Mucosa of stomach (tissue), 1 donor: ENCODE data around the gene GPATCH3.
"Not testable (repeated sequence)": the region's sequence is repeated elsewhere in the genome, so short reads cannot be mapped to it uniquely, and the experiment has no call there.

Experiments used
- H3K27me3 ChIP-seq: one replicate; pipeline ENCODE4 v1.7.0; 2013; ENCODE audit warnings: mild to moderate bottlenecking, low read length; ENCODE audit not compliant: control insufficient read depth, insufficient read depth
- H3K36me3 ChIP-seq: one replicate; pipeline ENCODE4 v1.7.0; 2013; ENCODE audit warnings: low read length; ENCODE audit not compliant: control insufficient read depth, insufficient read depth
- H3K4me1 ChIP-seq: one replicate; pipeline ENCODE4 v1.7.0; 2013; ENCODE audit warnings: mild to moderate bottlenecking, low read length; ENCODE audit not compliant: control insufficient read depth, insufficient read depth
- H3K4me3 ChIP-seq: one replicate; pipeline ENCODE4 v1.7.0; 2013; ENCODE audit warnings: low read length
- H3K9ac ChIP-seq: one replicate; pipeline ENCODE4 v1.7.0; 2013; ENCODE audit warnings: mild to moderate bottlenecking, low read length, moderate library complexity
- H3K9me3 ChIP-seq: one replicate; pipeline ENCODE4 v1.7.0; 2013; ENCODE audit warnings: mild to moderate bottlenecking, low read length, moderate library complexity; ENCODE audit not compliant: control insufficient read depth
- donor health status: Pancreatic carcinoma.

GPATCH3 gene, protein sequence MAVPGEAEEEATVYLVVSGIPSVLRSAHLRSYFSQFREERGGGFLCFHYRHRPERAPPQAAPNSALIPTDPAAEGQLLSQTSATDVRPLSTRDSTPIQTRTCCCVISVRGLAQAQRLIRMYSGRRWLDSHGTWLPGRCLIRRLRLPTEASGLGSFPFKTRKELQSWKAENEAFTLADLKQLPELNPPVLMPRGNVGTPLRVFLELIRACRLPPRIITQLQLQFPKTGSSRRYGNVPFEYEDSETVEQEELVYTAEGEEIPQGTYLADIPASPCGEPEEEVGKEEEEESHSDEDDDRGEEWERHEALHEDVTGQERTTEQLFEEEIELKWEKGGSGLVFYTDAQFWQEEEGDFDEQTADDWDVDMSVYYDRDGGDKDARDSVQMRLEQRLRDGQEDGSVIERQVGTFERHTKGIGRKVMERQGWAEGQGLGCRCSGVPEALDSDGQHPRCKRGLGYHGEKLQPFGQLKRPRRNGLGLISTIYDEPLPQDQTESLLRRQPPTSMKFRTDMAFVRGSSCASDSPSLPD

DNA sequence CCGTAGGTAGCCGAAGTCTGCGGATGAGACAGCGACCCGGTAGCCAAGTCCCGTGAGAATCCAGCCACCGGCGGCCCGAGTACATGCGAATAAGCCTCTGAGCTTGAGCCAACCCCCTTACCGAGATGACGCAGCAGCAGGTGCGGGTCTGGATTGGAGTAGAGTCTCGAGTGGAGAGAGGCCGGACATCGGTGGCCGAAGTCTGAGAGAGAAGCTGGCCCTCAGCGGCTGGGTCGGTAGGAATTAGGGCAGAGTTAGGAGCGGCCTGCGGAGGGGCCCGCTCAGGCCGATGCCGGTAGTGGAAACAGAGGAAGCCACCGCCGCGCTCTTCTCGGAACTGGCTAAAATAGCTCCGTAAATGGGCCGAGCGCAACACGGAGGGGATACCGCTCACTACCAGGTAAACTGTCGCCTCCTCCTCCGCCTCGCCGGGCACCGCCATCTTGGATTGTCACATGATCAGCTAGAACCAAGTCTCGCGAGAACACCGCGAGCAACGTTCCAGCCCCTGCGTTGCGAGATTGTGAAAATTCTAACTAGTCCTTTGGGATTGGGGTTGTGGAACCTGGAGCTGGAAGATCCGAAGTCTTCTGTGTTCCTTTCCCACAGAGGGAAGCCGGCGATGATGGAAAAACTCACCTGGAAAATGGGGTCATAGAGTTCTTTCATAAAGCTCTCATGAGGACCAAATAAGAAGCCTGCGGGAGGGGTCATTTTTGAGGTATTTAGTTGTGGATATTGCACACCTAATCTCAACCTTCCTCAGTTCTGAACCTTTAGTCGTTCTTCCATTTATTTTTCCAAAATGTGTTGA is at the start of gene GPATCH3:
GPATCH3 (minus strand) TSS at position 467 of the 814 bp plus-strand sequence; CDS start at position 442, 25 bp downstream.
- Histone ChIP-seq H3K36me3 (no peaks in the 10 kb centered on the region), H3K27me3 (no peaks in the 10 kb centered on the region), H3K9me3 (no peaks in the 10 kb centered on the region), H3K4me1 (peaks cover 11% of the 10 kb centered on the region), H3K9ac (peak within 1 kb of the TSS; percentile 95), H3K4me3 (peak within 1 kb of the TSS; percentile 75)

DNA sequence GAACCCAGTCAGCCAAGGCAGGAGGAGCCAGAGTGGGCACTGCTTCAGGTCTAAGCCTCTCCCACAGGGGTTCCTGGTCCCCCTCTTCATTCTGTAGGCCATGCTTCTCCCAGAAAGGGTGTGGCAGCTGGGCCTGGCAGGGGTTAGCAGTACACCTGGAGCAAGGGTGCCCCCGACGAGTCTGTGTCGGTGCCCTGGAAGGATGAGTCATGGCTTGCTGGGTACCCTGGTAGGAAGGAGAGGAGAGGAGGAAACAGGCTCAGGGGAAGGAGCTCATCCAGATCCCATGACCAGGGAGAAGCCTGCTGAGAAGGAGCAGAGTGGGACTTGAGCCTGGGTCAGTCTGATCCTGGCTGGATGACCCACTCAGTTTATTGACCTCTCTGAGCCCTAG is 49.7 kb upstream of the GPATCH3 start:
- H3K9ac ChIP-seq: no peak overlapping the region
- no peaks in the 10 kb centered on the region for H3K9me3 ChIP-seq
- no peaks in the 10 kb centered on the region for H3K36me3 ChIP-seq
- H3K27me3 ChIP-seq: no peaks in the 10 kb centered on the region
- H3K4me3 ChIP-seq: no peak overlapping the region
- H3K4me1 ChIP-seq: peaks cover 17% of the 10 kb centered on the region

DNA sequence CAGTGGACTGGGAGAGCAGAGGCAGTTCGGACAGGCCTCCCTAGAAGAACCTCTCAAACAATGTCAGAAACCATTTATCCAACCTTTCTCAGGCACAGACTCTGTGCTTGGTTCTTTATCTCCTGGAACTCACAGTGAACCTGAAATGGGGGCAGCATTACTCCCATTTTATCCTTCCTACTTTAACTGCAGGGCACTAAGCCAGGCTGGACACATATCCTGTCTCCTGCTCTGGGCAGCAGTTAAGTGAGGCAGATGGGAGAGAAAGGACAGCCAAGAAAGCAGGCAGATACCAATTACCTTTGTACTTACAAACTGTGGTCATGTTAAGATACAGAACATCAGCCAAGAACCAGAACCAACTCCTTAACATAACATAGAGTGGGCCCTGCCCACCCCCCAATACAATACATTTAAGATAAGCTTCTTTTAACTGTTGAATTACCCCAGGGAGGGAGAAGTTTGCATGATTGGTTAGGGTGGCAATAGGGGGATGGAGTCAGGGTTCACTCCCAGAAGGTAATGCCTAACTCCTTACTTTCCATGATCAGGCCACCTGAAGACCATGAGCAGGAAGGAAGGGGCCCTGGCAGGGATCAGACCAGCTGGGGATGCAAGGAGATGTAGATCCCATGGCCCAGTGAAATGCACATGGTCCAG is 49.1 kb upstream of the GPATCH3 start:
- H3K4me1 ChIP-seq: peaks cover 17% of the 10 kb centered on the region
- no peaks in the 10 kb centered on the region for H3K27me3 ChIP-seq
- no peak overlapping the region for H3K4me3 ChIP-seq
- no peak overlapping the region for H3K9ac ChIP-seq
- H3K9me3 ChIP-seq: no peaks in the 10 kb centered on the region
- H3K36me3 ChIP-seq: no peaks in the 10 kb centered on the region

DNA sequence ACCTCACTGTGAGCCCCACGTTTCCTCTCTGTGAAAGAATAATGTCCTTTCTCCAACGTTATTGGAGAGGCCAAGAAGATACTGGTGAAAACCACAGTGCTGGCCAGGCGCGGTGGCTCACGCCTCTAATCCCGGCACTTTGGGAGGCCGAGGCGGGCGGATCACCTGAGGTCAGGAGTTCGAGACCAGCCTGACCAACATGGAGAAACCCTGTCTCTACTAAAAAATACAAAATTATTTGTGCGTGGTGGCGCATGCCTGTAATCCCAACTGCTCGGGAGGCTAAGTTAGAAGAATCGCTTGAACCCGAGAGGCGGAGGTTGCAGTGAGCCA is 48.4 kb upstream of the GPATCH3 start:
- H3K4me3 ChIP-seq: not testable (repeated sequence)

DNA sequence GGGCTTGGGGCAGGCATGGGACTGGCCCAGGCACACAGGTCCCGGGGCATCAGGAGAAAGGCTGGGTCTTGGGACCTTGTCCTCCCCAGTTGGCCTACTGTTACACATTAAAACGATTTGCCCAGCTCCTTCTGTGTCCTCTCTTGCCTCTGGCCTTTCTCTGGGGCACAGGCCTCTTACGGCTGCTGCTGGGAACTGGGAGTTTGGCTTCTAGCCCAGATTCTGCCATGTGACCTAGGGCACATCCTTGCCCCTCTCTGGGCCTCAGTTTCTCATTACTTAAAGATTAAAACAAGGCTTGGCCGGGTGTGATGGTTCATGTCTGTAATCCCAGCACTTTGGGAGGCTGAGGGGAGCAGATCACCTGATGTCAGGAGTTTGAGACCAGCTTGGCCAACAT is 46.0 kb upstream of the GPATCH3 start:
- Histone ChIP-seq H3K27me3 (no peaks in the 10 kb centered on the region), H3K36me3 (peaks cover 15% of the 10 kb centered on the region), H3K9ac (no peak overlapping the region), H3K4me3 (no peak overlapping the region), H3K9me3 (no peaks in the 10 kb centered on the region), H3K4me1 (peaks cover 12% of the 10 kb centered on the region)

More for the DNA sequence above, 48.4 kb upstream of the GPATCH3 start:
- not testable (repeated sequence) for H3K9me3 ChIP-seq, H3K36me3 ChIP-seq, H3K9ac ChIP-seq, H3K27me3 ChIP-seq
- peaks cover 17% of the 10 kb centered on the region for H3K4me1 ChIP-seq

DNA sequence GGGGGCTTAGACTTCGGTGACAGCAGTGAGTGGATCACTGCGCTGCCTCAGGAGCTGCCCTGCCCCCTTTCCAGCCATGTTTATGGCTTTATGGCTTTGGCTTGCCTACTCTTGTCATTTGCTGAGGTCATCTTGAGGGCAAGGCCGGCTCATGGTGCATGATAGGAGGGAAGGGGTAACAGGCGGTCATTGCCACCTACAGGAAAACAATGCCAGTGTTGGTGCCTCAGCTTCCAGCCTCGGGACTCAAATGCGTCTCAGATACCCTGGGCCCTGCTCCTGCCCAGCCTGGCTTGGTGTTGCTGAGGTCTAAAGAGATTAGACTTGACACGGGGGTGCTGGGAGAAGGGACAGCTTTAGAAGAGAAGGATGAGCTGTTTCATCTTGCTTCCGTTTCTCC is 45.5 kb upstream of the GPATCH3 start:
- Histone ChIP-seq H3K36me3 (peaks cover 15% of the 10 kb centered on the region), H3K9me3 (no peaks in the 10 kb centered on the region), H3K4me3 (no peak overlapping the region), H3K4me1 (peaks cover 8% of the 10 kb centered on the region), H3K9ac (no peak overlapping the region), H3K27me3 (no peaks in the 10 kb centered on the region)

DNA sequence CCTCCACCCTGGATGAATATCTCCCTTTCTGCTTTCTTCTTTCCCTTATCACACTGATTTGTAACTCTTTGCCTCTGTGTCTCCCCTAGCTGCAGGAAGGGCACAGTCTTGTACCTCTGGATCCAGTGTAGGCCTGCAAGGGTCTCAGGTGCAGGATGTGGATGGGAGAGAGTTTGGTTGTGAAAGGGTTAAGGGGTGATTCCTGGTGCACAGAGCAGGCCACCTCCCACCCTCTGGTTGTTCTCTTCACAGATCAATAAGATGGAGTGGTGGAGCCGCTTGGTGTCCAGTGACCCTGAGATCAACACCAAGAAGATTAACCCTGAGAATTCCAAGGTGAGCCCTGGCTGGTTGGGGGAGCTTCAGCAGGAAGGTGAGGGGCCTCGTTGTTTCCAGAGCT is 44.9 kb upstream of the GPATCH3 start:
- Histone ChIP-seq H3K27me3 (no peaks in the 10 kb centered on the region), H3K9me3 (no peaks in the 10 kb centered on the region), H3K9ac (no peak overlapping the region), H3K4me3 (no peak overlapping the region), H3K4me1 (peaks cover 2% of the 10 kb centered on the region), H3K36me3 (peaks cover 15% of the 10 kb centered on the region)

DNA sequence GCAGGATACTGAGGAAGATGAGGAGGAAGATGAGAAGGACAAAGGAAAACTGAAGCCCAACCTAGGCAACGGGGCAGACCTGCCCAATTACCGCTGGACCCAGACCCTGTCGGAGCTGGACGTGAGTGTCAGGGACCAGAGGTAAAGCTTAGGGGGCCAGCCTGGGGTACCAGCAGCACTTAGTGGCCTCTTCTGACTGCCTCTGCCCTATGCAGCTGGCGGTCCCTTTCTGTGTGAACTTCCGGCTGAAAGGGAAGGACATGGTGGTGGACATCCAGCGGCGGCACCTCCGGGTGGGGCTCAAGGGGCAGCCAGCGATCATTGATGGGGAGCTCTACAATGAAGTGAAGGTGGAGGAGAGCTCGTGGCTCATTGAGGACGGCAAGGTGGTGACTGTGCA is 42.4 kb upstream of the GPATCH3 start:
- Histone ChIP-seq H3K27me3 (no peaks in the 10 kb centered on the region), H3K36me3 (peaks cover 20% of the 10 kb centered on the region), H3K9ac (no peak overlapping the region), H3K4me1 (no peaks in the 10 kb centered on the region), H3K4me3 (no peak overlapping the region), H3K9me3 (no peaks in the 10 kb centered on the region)

DNA sequence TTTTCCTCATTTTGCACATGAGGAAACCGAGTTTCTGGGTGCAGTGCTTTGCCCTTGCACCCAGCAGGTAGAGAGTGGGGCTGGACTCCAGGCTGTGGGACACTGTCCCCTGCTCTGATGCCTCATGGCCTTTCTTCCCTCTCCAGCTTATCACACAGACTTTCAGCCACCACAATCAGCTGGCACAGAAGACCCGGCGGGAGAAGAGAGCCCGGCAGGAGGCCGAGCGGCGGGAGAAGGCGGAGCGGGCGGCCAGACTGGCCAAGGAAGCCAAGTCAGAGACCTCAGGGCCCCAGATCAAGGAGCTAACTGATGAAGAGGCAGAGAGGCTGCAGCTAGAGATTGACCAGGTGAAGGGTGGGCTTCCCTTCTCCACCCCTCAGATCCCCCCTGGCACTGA is 41.0 kb upstream of the GPATCH3 start:
- no peaks in the 10 kb centered on the region for H3K27me3 ChIP-seq
- peaks cover 21% of the 10 kb centered on the region for H3K36me3 ChIP-seq
- no peak overlapping the region for H3K9ac ChIP-seq
- H3K4me1 ChIP-seq: no peaks in the 10 kb centered on the region
- H3K4me3 ChIP-seq: no peak overlapping the region
- H3K9me3 ChIP-seq: no peaks in the 10 kb centered on the region

DNA sequence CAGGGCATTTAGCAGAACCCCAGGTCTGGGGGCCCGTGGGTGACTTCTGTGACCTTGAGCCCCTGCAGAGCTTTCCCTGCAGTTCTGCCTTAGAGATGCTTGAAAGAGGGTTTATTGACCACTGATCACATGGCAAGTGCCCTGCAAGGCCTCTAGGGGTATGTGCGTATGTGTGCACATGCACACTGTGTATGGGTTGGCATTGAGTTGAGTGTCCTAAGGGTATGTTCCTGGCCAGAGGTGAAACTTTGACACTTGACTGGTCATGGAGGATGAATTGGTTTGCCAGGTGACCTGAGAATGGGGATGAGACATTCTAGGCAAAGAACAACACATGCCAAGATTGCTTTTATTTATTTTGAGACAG is 38.4 kb upstream of the GPATCH3 start:
- Histone ChIP-seq H3K9ac (no peak overlapping the region), H3K4me1 (no peaks in the 10 kb centered on the region), H3K9me3 (no peaks in the 10 kb centered on the region), H3K36me3 (peaks cover 21% of the 10 kb centered on the region), H3K27me3 (no peaks in the 10 kb centered on the region), H3K4me3 (no peak overlapping the region)

DNA sequence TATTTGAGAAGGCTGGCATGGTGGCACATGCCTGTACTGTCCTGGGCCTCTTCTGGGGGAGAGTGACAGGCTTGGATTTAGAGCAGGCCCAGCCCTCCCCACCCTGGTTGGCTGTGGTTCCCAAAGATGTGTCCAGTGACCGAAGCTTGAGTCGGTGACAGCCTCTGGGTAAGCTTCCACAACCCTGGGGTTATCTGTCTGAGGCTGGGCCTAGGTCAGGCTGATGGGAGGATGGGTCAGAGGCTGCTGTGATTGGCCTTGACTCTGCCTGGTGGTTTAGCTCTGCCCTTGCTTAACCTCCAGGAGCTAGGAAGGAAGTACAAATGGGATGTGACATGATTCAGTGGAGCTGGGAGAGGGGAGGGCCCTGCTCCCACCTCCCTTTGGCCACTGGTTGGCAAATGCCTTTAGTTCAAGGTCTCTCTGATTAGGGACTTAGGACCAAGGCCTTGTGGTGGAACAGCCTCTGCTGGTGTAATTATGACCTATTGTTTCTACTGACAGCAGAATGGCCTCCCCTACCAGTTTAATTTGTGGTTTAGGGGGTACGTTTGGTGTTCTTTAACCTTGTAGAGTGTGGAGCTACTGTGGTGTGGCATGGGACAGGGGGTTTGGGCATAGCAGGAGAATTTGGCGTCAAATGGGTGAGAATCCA is 37.9 kb upstream of the GPATCH3 start:
- Histone ChIP-seq H3K27me3 (no peaks in the 10 kb centered on the region), H3K4me3 (no peak overlapping the region), H3K4me1 (no peaks in the 10 kb centered on the region), H3K9ac (no peak overlapping the region), H3K36me3 (peaks cover 16% of the 10 kb centered on the region), H3K9me3 (no peaks in the 10 kb centered on the region)
